ENCODE measurements around the gene ARHGEF17.

DNA sequence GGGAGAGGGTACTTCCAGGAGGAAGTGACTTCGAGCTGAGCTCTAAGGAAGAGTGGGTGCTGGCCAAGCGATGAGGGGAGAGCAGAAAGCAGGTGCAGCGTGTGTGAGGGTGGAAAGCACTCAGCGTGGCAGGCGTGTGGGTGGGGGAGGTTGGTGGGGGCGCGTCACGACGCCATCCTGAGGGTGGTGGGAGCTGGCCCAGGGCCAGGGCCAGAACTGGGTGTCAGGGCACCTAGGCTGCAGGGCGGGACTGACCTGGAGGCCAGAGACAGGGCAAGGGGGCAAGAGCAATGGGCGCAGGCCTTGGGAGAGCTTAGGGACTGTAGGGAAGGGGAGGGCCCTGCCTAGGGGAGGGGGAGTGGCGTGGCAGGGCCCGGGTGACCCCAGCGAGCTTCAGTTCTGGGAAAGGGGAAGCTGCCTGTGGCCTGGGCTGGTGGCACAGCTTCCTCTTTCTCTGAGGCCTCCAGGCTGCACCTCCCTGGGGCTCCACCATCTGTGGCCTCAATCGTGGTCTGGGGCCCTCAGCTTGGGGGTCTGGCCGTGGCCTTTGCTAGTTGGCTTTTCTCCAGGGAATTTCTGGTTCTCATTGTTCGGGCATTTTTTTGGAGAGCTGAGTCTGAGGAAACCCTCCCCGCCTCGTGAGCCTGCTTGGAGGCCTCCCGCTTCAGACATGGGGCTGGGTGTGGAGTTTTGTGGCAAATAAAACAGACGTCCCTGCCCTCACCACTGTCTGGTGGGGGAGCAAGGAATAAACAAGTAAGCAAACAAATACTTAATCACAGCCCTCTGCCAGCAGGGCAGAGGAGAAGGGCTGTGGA lies 77.0 kb downstream of the ARHGEF17 start:
- TF ChIP-seq EZH2phosphoT487 (IDR thresholded peaks at IDR 0.05; ENCODE audit: insufficient read depth, low read depth) = no peak
- TF ChIP-seq EZH2 (IDR thresholded peaks at IDR 0.05; ENCODE audit: insufficient read depth, poor library complexity, severe bottlenecking) = no peak

Data from GM23248 (cell line).